HepG2 (cell line): ENCODE data around the gene MPC1. TPM values are rescaled to one million over a fixed set of nuclear protein-coding genes. Genes with fewer than 3 reads are reported as not detected.

Experiments
- ATAC-seq: fragments of 200-7000 bp; cut with Tn5 transposase; 3 replicates; pipeline ENCODE4 v1.9.1; 2020; ENCODE audit warnings: mild to moderate bottlenecking, moderate library complexity
- BruUV-seq: library from RNA; stranded (reverse); fragments of 400-500 nt; replicated peaks from 2 replicates; lab custom pipeline; 2021; lab: Mats Ljungman, UMichigan
- CTCF ChIA-PET: fragments of 300-600 bp; formaldehyde crosslinking; extraction: SDS; loops from one replicate; lab custom pipeline; 2021; ENCODE audit warnings: low total read pairs, inconsistent platforms, low intra/inter-chr PET ratio; lab: Yijun Ruan, JAX
- POLR2A ChIA-PET: fragments of 350-600 bp; sonication (Branson Sonifier 250); formaldehyde crosslinking; loops from one replicate; lab custom pipeline; 2020; ENCODE audit warnings: antibody characterized with exemption, inconsistent platforms; lab: Yijun Ruan, JAX
- DNase-seq: peaks from one replicate; pipeline ENCODE4 v3.0.0-alpha.2; 2015; ENCODE audit warnings: low spot score
- FAIRE-seq: peaks from 3 replicates; lab custom pipeline; 2011; peaks lifted over from hg19 to GRCh38; lab: Jason Lieb, UNC
- H2AFZ ChIP-seq: one replicate; pipeline ENCODE4 v1.6.1; 2011; ENCODE audit warnings: low read length, inconsistent platforms
- H3K27ac ChIP-seq: fragments of 300-600 bp; 3 replicates; pipeline ENCODE4 v1.8.0; 2011; ENCODE audit warnings: mixed run types, mild to moderate bottlenecking, mixed read lengths, low read length, inconsistent platforms; ENCODE audit not compliant: insufficient read depth; ENCODE audit errors: extremely low read length
- H3K27me3 ChIP-seq, 2 experiments: fragments of 200-600 bp in 1 of 2; 2 replicates in 1 of 2; 3 replicates in 1 of 2; pipeline versions ENCODE4 v1.6.0 to v1.8.0; 2011; ENCODE audit warnings: low read length in 2 of 2, mild to moderate bottlenecking in 2 of 2, moderate library complexity in 2 of 2, inconsistent platforms in 1 of 2; ENCODE audit not compliant: insufficient read depth in 2 of 2, control insufficient read depth in 1 of 2
- H3K36me3 ChIP-seq, 2 experiments: fragments of 200-600 bp in 1 of 2; replicated peaks in 1 of 2; 2 replicates in 1 of 2; 3 replicates in 1 of 2; pipeline versions ENCODE4 v1.5.1 to v1.8.0; 2011; ENCODE audit warnings: low read length in 2 of 2, inconsistent platforms in 1 of 2; ENCODE audit not compliant: insufficient read depth in 2 of 2, control insufficient read depth in 1 of 2
- H3K4me1 ChIP-seq: 2 replicates; pipeline ENCODE4 v1.5.1; 2012; ENCODE audit warnings: low read length, inconsistent platforms; ENCODE audit not compliant: insufficient read depth
- H3K4me2 ChIP-seq: 2 replicates; pipeline ENCODE4 v1.6.0; 2011; ENCODE audit warnings: low read depth, low read length, inconsistent platforms
- H3K4me3 ChIP-seq, 3 experiments: fragments of 200-600 bp in 1 of 3; sonication (generic), shearing (Covaris generic) in 1 of 3; replicated peaks in 1 of 3; 2 replicates each; pipeline ENCODE4 v1.5.1; 2011 to 2016; ENCODE audit warnings: low read length in 3 of 3, inconsistent platforms in 2 of 3, low read depth in 2 of 3, mild to moderate bottlenecking in 2 of 3, control low read depth in 1 of 3, mixed read lengths in 1 of 3; ENCODE audit not compliant: insufficient read depth in 1 of 3
- H3K79me2 ChIP-seq: one replicate; pipeline ENCODE4 v1.6.1; 2011; ENCODE audit warnings: low read length, inconsistent platforms; ENCODE audit not compliant: insufficient read depth
- H3K9ac ChIP-seq: 2 replicates; pipeline ENCODE4 v1.6.0; 2011; ENCODE audit warnings: mild to moderate bottlenecking, low read depth, low read length, inconsistent platforms; ENCODE audit not compliant: insufficient read depth
- H3K9me3 ChIP-seq: 2 replicates; pipeline ENCODE4 v1.5.1; 2012; ENCODE audit warnings: mild to moderate bottlenecking, low read length
- H4K20me1 ChIP-seq: 2 replicates; pipeline ENCODE4 v1.6.0; 2011; ENCODE audit warnings: inconsistent platforms, mild to moderate bottlenecking, low read length, moderate library complexity; ENCODE audit not compliant: insufficient read depth
- DMAP1 ChIP-seq: IDR thresholded peaks from 2 replicates; pipeline ENCODE4 v1.6.1; 2016
- GATAD1 ChIP-seq: IDR thresholded peaks from 2 replicates; pipeline ENCODE4 v1.6.1; 2016; ENCODE audit warnings: missing genetic modification reagents, missing compliant biosample characterization
- SIX4 ChIP-seq: sonication (generic); formaldehyde crosslinking; IDR thresholded peaks from 2 replicates; pipeline ENCODE4 v1.4.0; 2020; ENCODE audit warnings: missing genetic modification reagents
- TCF7 ChIP-seq: sonication (generic); IDR thresholded peaks from 2 replicates; pipeline ENCODE4 v1.6.1; 2016; ENCODE audit warnings: antibody characterized with exemption, low read depth
- ZBTB40 ChIP-seq, 2 experiments: fragments of 450-650 bp in 1 of 2; sonication (generic) in 1 of 2; formaldehyde crosslinking in 1 of 2; IDR thresholded peaks; 2 replicates each; pipeline versions ENCODE4 v1.6.1 to v1.8.0; 2016 to 2022; ENCODE audit warnings: antibody characterized with exemption in 1 of 2, mild to moderate bottlenecking in 1 of 2, missing genetic modification reagents in 1 of 2
- ZNF33A ChIP-seq: sonication (generic); formaldehyde crosslinking; IDR thresholded peaks from 2 replicates; pipeline ENCODE4 v1.5.1; 2020; ENCODE audit warnings: missing genetic modification reagents, mild to moderate bottlenecking, moderate library complexity, borderline replicate concordance
- ZNF362 ChIP-seq: sonication (generic); formaldehyde crosslinking; IDR thresholded peaks from 2 replicates; pipeline ENCODE4 v1.4.0; 2020; ENCODE audit warnings: missing genetic modification reagents, mild to moderate bottlenecking, borderline replicate concordance
- ZNF564 ChIP-seq: sonication (generic); formaldehyde crosslinking; IDR thresholded peaks from 2 replicates; pipeline ENCODE4 v1.8.1; 2023; ENCODE audit warnings: mild to moderate bottlenecking, missing genetic modification reagents
- WGBS: methylation state at CpG from one replicate; pipeline ENCODE4 v1.1.6; 2017; ENCODE audit warnings: low lambda C conversion rate; 5-methylcytosine and 5-hydroxymethylcytosine counted together
- in situ Hi-C: cut with HindIII; loops from 2 replicates; pipeline ENCODE4 v1.10.0; 2017; ENCODE audit warnings: low pct_unique_long_range_greater_than_20kb; ENCODE audit not compliant: extremely low pct_ligation_motif_present
- intact Hi-C: fragments of 100-400 bp; cut with micrococcal nuclease; formaldehyde crosslinking; loops from one replicate; pipeline ENCODE4 v1.10.0; 2022; ENCODE audit not compliant: unreplicated experiment
- polyA plus RNA-seq, 8 experiments: library from polyadenylated mRNA; depleted of rRNA in 3 of 8; stranded (reverse) in 7 of 8; unstranded in 1 of 8; fragments of >200 nt; fragmentation: Illumina TruSeq in 4 of 8; extraction: Trizol in 4 of 8; gene quantifications; 2 replicates each; pipeline versions ENCODE4 v1.2.1 to v1.2.3, GENCODE V29; 2011 to 2016; ENCODE audit warnings: low read depth in 4 of 8, missing spikeins in 1 of 8, mixed read lengths in 1 of 8; ENCODE audit not compliant: insufficient read depth in 1 of 8
- total RNA-seq, 5 experiments: library from RNA; depleted of rRNA; stranded (reverse); fragments of >200 nt; fragmentation: Illumina TruSeq; extraction: Trizol; gene quantifications; 2 replicates each; pipeline ENCODE4 v1.2.3, GENCODE V29; 2016; ENCODE audit warnings: low read depth in 1 of 5

MPC1 gene
- total and polyA plus RNA-seq, 2 of the 13 experiments (the other 11 are each of a cell fraction or from before 2014, with no cell fraction given), result 189 to 214 TPM

- BruUV-seq, result no TSS peak
- FAIRE-seq (no peak), DNase-seq (no peak), ATAC-seq (no peak)
- H4K20me1 ChIP-seq, result no peaks in the 10 kb centered on the region
- H2AFZ ChIP-seq, result no peak overlapping the region
- peaks cover 48% of the 10 kb centered on the region for H3K4me1 ChIP-seq
- no peak overlapping the region for H3K4me3 ChIP-seq
- H3K27ac ChIP-seq, result no peak overlapping the region
- no peak overlapping the region for H3K9ac ChIP-seq
- H3K27me3 ChIP-seq, result no peaks in the 10 kb centered on the region
- CTCF ChIA-PET, result no interaction called here
- POLR2A ChIA-PET, result no interaction called here
- H3K36me3 ChIP-seq, result no peaks in the 10 kb centered on the region
- TF ChIP-seq GATAD1 (CRISPR knock-in tag) (no peak), ZNF564 (peak; percentile 98), DMAP1 (CRISPR knock-in tag) (no peak)
- TF ChIP-seq, all 625 proteins: peak for 1
- Histone ChIP-seq H3K9me3 (peaks cover 12% of the 10 kb centered on the region; the same call in 1 of the 2 replicates), H3K79me2 (no peaks in the 10 kb centered on the region), H3K4me2 (no peak overlapping the region)
- intact Hi-C loops, result no loop called here
- WGBS, result 68% methylated on average over 4 of the region's 4 CpGs
- in situ Hi-C loops, result no loop called here
These were observed 28.6 kb downstream of the MPC1 start for GRCh38 chr6:166354143-166354542.

- Histone ChIP-seq H3K9ac (no peak overlapping the region), H3K27me3 (no peaks in the 10 kb centered on the region), H3K79me2 (no peaks in the 10 kb centered on the region), H3K4me3 (no peak overlapping the region), H3K27ac (no peak overlapping the region), H4K20me1 (no peaks in the 10 kb centered on the region), H2AFZ (no peak overlapping the region), H3K36me3 (no peaks in the 10 kb centered on the region), H3K9me3 (peaks cover 12% of the 10 kb centered on the region; the same call in 1 of the 2 replicates), H3K4me2 (no peak overlapping the region), H3K4me1 (peaks cover 55% of the 10 kb centered on the region)
- intact Hi-C loops (no loop called here), in situ Hi-C loops (no loop called here)
- ATAC-seq (no peak), DNase-seq (no peak), FAIRE-seq (no peak)
- WGBS, result 79% methylated on average over 1 of the region's 1 CpG
- POLR2A ChIA-PET, result no interaction called here
- CTCF ChIA-PET, result no interaction called here
- no TSS peak for BruUV-seq
- TF ChIP-seq TCF7 (no peak), ZNF362 (CRISPR knock-in tag) (no peak), ZBTB40 (IDR thresholded peaks at IDR 0.05) (peak; percentile 13; the same call in 1 of the 2 replicates), ZBTB40 (CRISPR knock-in tag; IDR thresholded peaks at IDR 0.05) (no peak), ZNF33A (CRISPR knock-in tag) (no peak), SIX4 (no peak)
These were observed 29.2 kb downstream of the MPC1 start for GRCh38 chr6:166353507-166353906.
